ENCODE data around the gene CRELD1. TPM values are rescaled to one million over a fixed set of nuclear protein-coding genes. Genes with fewer than 3 reads are reported as not detected.

CRELD1 gene
- total and polyA plus RNA-seq, 2 donors (not counting 1 experiment from before 2014, with no cell fraction given): 46.8 to 47.6 TPM

DNA sequence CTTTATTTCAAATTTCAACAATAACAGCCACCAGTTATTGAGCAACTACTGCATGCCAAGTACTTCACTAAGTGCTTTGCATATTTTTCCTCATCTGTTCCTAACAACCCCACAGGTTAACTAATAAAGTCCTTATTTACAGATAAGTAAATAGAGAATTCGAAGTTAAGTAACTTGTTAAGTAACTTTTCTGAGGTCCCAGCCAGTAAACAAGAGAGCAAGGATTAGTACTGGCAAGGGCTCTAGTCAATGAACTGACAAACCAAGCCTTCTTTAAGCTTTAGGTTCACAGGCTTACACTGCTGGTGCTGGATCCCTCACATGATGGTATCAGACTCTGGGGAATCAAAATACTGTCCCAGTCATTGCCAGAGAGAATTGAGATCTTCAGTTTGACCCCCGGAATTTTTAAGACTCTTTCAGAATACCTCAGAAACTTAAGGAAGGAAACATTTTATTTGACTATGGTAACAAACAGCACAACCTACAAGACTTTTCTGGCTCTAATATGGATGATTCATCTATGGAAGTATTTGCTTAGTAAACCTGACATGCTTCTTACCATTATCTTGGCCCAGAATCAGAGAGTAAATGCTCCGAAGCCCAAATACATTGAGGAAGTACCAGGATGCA lies 36.5 kb downstream of the CRELD1 start:
- Histone ChIP-seq H3K9ac (ENCODE audit: low read length) (no peak overlapping the region), H3K79me2 (ENCODE audit: control insufficient read depth, insufficient read depth, low read length) (no peaks in the 10 kb centered on the region), H3K36me3 (replicated peaks in 1 of 2; ENCODE audit: control extremely low read depth in 1 of 2, control insufficient read depth in 1 of 2, extremely low read depth in 1 of 2, insufficient read depth in 2 of 2, low read length in 1 of 2) (peaks cover 3 to 69% of the 10 kb centered on the region in 2 experiments), H4K20me1 (ENCODE audit: control insufficient read depth, insufficient read depth, low read length, poor library complexity, severe bottlenecking) (no peaks in the 10 kb centered on the region), H3K27ac (ENCODE audit: low read length in 2 of 2) (no peak overlapping the region), H3K4me2 (replicated peaks; ENCODE audit: low read depth, low read length, poor library complexity, severe bottlenecking) (no peak overlapping the region), H3K9me3 (ENCODE audit: control extremely low read depth in 1 of 3, control insufficient read depth in 2 of 3, insufficient read depth in 1 of 3, low read length in 2 of 3) (no peaks in the 10 kb centered on the region), H3K4me3 (ENCODE audit: control extremely low read depth in 1 of 5, extremely low read depth in 1 of 5, insufficient read depth in 1 of 5, low read depth in 2 of 5, low read length in 4 of 5) (no peak overlapping the region), H2AFZ (ENCODE audit: insufficient read depth, low read depth, low read length, poor library complexity, severe bottlenecking) (no peak overlapping the region), H3K4me1 (ENCODE audit: control insufficient read depth in 2 of 2, insufficient read depth in 2 of 2, low read length in 2 of 2) (no peaks in the 10 kb centered on the region), H3K27me3 (replicated peaks in 1 of 4; ENCODE audit: control extremely low read depth in 1 of 4, control insufficient read depth in 3 of 4, insufficient read depth in 4 of 4, low read length in 3 of 4) (no peaks in the 10 kb centered on the region)
- TF ChIP-seq, protein P1, sequence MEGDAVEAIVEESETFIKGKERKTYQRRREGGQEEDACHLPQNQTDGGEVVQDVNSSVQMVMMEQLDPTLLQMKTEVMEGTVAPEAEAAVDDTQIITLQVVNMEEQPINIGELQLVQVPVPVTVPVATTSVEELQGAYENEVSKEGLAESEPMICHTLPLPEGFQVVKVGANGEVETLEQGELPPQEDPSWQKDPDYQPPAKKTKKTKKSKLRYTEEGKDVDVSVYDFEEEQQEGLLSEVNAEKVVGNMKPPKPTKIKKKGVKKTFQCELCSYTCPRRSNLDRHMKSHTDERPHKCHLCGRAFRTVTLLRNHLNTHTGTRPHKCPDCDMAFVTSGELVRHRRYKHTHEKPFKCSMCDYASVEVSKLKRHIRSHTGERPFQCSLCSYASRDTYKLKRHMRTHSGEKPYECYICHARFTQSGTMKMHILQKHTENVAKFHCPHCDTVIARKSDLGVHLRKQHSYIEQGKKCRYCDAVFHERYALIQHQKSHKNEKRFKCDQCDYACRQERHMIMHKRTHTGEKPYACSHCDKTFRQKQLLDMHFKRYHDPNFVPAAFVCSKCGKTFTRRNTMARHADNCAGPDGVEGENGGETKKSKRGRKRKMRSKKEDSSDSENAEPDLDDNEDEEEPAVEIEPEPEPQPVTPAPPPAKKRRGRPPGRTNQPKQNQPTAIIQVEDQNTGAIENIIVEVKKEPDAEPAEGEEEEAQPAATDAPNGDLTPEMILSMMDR (IDR thresholded peaks at IDR 0.05): no peak
- TF ChIP-seq EZH2 (IDR thresholded peaks at IDR 0.05; ENCODE audit: borderline replicate concordance, insufficient read depth, low read depth, low read length, poor library complexity, severe bottlenecking): no peak
- Mint-ChIP-seq H3K4me1 (no peaks in the 10 kb centered on the region), H3K9me3 (ENCODE audit: insufficient read depth) (no peaks in the 10 kb centered on the region), H3K27ac (no peak overlapping the region), H3K27me3 (no peaks in the 10 kb centered on the region), H3K4me3 (no peak overlapping the region)
- CTCF ChIA-PET: no interaction called here
- DNase-seq: no peak
- 100% methylated on average over 1 of the region's 3 CpGs for whole genome bisulfite sequencing (ENCODE audit: insufficient coverage)
- no peak for ATAC-seq (ENCODE audit: low read depth)
- POLR2A ChIA-PET: no interaction called here
- intact Hi-C loops (cut with micrococcal nuclease): no loop called here

Data from B cell (primary cell).